ENCODE results near the gene AQP10.

AQP10 gene

DNA sequence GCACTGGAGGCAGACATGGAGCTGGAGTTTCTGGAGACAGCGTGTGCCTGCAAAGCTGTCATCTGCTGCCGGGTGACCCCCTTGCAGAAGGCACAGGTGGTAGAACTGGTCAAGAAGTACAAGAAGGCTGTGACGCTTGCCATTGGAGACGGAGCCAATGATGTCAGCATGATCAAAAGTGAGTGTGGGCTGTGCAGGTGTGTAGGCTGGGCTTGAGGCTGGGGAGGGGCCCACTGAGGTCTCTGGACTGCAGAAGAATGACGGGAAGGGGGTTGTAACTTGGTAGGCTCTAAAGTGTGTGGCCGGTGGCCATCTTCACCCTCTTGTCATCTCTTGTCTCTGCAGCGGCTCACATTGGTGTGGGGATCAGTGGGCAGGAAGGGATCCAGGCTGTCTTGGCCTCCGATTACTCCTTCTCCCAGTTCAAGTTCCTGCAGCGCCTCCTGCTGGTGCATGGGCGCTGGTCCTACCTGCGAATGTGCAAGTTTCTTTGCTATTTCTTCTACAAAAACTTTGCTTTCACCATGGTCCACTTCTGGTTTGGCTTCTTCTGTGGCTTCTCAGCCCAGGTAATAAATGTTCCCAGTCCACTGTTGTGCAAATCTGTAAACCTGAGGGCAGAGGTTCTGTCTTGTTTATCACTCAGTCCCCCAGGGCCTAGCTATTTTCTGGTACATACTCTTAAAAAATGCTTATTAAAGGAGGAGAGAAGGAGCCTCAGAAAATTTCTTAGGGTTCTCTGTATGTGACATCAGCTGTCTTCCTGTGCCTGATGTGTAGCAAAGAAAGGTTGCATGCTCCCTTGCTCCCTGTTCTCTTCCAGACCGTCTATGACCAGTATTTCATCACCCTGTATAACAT lies 24.3 kb downstream of the AQP10 start:
- H3K27me3 Mint-ChIP-seq (ENCODE audit: low read depth) = no peaks in the 10 kb centered on the region
- H3K4me1 Mint-ChIP-seq (ENCODE audit: low read depth) = peaks cover 47% of the 10 kb centered on the region
- no peak for DNase-seq (ENCODE audit: low spot score)
- H3K4me3 Mint-ChIP-seq = peak overlapping the region; percentile 77
- peaks cover 86% of the 10 kb centered on the region for H3K36me3 Mint-ChIP-seq (ENCODE audit: low read depth)
- H3K27ac Mint-ChIP-seq = peak overlapping the region; percentile 67
- H3K9me3 Mint-ChIP-seq = no peaks in the 10 kb centered on the region

GRCh38 chr1:154346276-154346917 lies 25.5 kb downstream of the AQP10 start:
- peaks cover 44% of the 10 kb centered on the region for H3K4me1 Mint-ChIP-seq (ENCODE audit: low read depth)
- H3K36me3 Mint-ChIP-seq (ENCODE audit: low read depth) = peaks cover 77% of the 10 kb centered on the region
- no peaks in the 10 kb centered on the region for H3K27me3 Mint-ChIP-seq (ENCODE audit: low read depth)
- no peak overlapping the region for H3K27ac Mint-ChIP-seq
- no peak overlapping the region for H3K4me3 Mint-ChIP-seq
- no peaks in the 10 kb centered on the region for H3K9me3 Mint-ChIP-seq
- DNase-seq (ENCODE audit: low spot score) = no peak

- H3K27ac Mint-ChIP-seq = no peak overlapping the region
Measured at GRCh38 chr1:154347961-154348360, 27.1 kb downstream of the AQP10 start.

DNA sequence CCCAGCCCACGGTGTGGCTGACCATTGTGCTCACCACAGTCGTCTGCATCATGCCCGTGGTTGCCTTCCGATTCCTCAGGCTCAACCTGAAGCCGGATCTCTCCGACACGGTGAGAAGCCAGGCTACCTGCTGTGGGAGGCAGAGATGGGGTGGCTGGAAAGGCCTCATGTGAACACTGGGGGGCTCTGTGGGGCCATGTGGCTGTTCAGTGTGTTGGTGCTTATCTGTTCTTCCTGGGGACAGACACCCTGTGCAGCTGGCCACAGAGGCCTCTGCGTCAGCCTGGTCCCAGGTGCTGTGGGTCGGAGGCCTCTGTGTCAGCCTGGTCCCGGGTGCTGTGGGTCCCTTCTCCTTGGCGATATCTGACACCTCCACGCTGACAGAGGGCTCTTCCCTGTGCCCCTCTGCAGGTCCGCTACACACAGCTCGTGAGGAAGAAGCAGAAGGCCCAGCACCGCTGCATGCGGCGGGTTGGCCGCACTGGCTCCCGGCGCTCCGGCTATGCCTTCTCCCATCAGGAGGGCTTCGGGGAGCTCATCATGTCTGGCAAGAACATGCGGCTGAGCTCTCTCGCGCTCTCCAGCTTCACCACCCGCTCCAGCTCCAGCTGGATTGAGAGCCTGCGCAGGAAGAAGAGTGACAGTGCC lies 27.7 kb downstream of the AQP10 start:
- no peaks in the 10 kb centered on the region for H3K27me3 Mint-ChIP-seq (ENCODE audit: low read depth)
- DNase-seq (ENCODE audit: low spot score) = no peak
- H3K4me1 Mint-ChIP-seq (ENCODE audit: low read depth) = peaks cover 40% of the 10 kb centered on the region
- H3K4me3 Mint-ChIP-seq = no peak overlapping the region
- peaks cover 64% of the 10 kb centered on the region for H3K36me3 Mint-ChIP-seq (ENCODE audit: low read depth)
- H3K27ac Mint-ChIP-seq = no peak overlapping the region
- H3K9me3 Mint-ChIP-seq = no peaks in the 10 kb centered on the region

More at GRCh38 chr1:154347961-154348360, 27.1 kb downstream of the AQP10 start:
- Mint-ChIP-seq H3K4me1 (ENCODE audit: low read depth) (peaks cover 40% of the 10 kb centered on the region), H3K36me3 (ENCODE audit: low read depth) (peaks cover 70% of the 10 kb centered on the region), H3K27me3 (ENCODE audit: low read depth) (no peaks in the 10 kb centered on the region), H3K4me3 (no peak overlapping the region), H3K9me3 (no peaks in the 10 kb centered on the region)
- DNase-seq (ENCODE audit: low spot score) = no peak

- no peak for DNase-seq (ENCODE audit: low spot score)
- Mint-ChIP-seq H3K4me3 (no peak overlapping the region), H3K36me3 (ENCODE audit: low read depth) (peaks cover 59% of the 10 kb centered on the region), H3K27me3 (ENCODE audit: low read depth) (no peaks in the 10 kb centered on the region), H3K9me3 (no peaks in the 10 kb centered on the region), H3K27ac (no peak overlapping the region), H3K4me1 (ENCODE audit: low read depth) (peaks cover 40% of the 10 kb centered on the region)
Measured at GRCh38 chr1:154349121-154349520, 28.2 kb downstream of the AQP10 start.

GRCh38 chr1:154350383-154350782 lies 29.5 kb downstream of the AQP10 start:
- Mint-ChIP-seq H3K27ac (no peak overlapping the region), H3K4me1 (ENCODE audit: low read depth) (peaks cover 33% of the 10 kb centered on the region), H3K27me3 (ENCODE audit: low read depth) (no peaks in the 10 kb centered on the region)

DNA sequence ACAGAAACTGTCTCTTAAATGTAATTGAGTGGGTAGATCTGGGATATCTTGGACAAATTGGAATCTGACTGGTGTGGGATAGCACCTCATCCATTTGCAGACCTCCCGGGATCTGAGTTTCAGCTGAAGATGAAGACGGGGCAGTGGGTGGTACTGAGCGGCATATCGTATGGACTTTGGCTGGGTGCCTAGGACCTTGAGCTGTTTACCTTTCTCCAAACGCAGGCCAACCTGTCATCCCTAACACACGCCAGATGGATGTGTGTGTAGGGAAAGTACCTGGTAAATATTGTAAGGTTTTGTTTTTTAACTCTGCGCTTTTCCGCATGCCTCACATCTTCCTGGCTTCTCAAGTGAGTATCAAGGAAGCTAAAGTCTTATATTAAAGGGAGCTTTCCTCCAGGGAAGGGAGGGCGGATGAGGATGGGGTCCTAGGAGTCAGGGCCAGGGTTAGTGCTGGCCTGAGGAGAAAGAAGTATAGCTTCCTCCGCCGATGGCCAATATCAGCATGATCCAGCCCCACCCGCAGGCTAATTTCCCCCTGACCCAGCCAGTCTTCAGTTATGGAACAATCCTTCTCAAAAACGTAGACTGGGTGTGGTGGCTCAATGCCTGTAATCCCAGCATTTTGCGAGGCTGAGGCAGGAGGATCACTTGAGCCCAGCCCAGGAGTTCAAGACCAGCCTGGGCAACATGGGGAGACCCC lies 30.6 kb downstream of the AQP10 start:
- peaks cover 28% of the 10 kb centered on the region for H3K4me1 Mint-ChIP-seq (ENCODE audit: low read depth)
- no peak for DNase-seq (ENCODE audit: low spot score)
- no peaks in the 10 kb centered on the region for H3K9me3 Mint-ChIP-seq
- peak overlapping the region; percentile 21 for H3K4me3 Mint-ChIP-seq
- H3K27me3 Mint-ChIP-seq (ENCODE audit: low read depth) = no peaks in the 10 kb centered on the region
- peak overlapping the region; percentile 9 for H3K27ac Mint-ChIP-seq
- H3K36me3 Mint-ChIP-seq (ENCODE audit: low read depth) = peaks cover 40% of the 10 kb centered on the region

More at GRCh38 chr1:154350383-154350782, 29.5 kb downstream of the AQP10 start:
- no peak overlapping the region for H3K4me3 Mint-ChIP-seq
- H3K9me3 Mint-ChIP-seq = no peaks in the 10 kb centered on the region
- no peak for DNase-seq (ENCODE audit: low spot score)
- H3K36me3 Mint-ChIP-seq (ENCODE audit: low read depth) = peaks cover 47% of the 10 kb centered on the region

DNA sequence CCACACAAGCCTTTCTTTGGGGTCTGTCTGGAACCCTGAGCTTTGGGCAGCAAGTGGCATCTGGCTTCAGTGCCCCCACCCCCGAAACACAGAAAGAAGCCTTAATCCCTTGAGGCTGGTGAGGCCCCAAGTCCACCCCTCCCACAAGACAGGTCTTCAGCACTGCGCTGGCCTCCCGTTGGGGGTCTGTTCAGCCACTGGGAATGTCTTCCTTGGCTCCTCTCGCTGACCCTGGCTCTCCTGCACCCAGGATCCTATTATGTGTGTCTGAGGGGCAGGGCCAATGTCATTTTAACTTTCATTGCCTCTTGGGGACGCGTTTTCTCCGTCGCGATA lies 31.3 kb downstream of the AQP10 start:
- Mint-ChIP-seq H3K27me3 (ENCODE audit: low read depth) (no peaks in the 10 kb centered on the region), H3K4me1 (ENCODE audit: low read depth) (peaks cover 27% of the 10 kb centered on the region), H3K27ac (peak overlapping the region; percentile 85)

GRCh38 chr1:154352581-154353459 lies 31.9 kb downstream of the AQP10 start:
- DNase-seq (ENCODE audit: low spot score) = peak; percentile 49
- Mint-ChIP-seq H3K9me3 (no peaks in the 10 kb centered on the region), H3K4me1 (ENCODE audit: low read depth) (peaks cover 27% of the 10 kb centered on the region), H3K4me3 (peak overlapping the region; percentile 76), H3K36me3 (ENCODE audit: low read depth) (peaks cover 32% of the 10 kb centered on the region), H3K27me3 (ENCODE audit: low read depth) (no peaks in the 10 kb centered on the region), H3K27ac (peak overlapping the region; percentile 85)

More for the DNA sequence above, 31.3 kb downstream of the AQP10 start:
- H3K36me3 Mint-ChIP-seq (ENCODE audit: low read depth) = peaks cover 36% of the 10 kb centered on the region
- peak overlapping the region; percentile 76 for H3K4me3 Mint-ChIP-seq
- no peaks in the 10 kb centered on the region for H3K9me3 Mint-ChIP-seq
- DNase-seq (ENCODE audit: low spot score) = no peak

DNA sequence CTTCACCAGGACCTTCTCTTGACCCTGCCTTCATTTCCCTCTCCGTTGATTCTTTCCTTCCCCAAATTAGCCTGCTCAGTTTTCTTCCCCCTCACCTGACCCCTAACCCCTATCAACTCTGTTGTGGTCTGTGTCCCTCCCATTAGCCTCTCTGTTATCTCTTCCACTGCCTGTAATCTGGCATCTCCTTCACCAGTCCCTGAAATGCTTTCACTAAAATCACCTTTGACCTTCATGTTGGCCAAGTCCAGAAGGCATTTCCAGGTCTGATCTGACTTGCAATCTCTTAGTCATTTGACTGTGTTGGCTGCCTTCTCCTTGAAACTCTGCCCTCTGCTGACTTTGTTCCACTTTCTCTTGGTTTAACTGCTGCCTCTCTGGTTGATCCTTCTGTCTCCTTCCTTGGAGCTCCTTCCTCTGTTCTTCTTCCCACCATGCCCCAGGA lies 32.6 kb downstream of the AQP10 start:
- Mint-ChIP-seq H3K36me3 (ENCODE audit: low read depth) (peaks cover 26% of the 10 kb centered on the region), H3K9me3 (no peaks in the 10 kb centered on the region), H3K4me3 (peak overlapping the region; percentile 76), H3K27me3 (ENCODE audit: low read depth) (no peaks in the 10 kb centered on the region), H3K4me1 (ENCODE audit: low read depth) (peaks cover 25% of the 10 kb centered on the region), H3K27ac (peak overlapping the region; percentile 85)
- peak; percentile 48 for DNase-seq (ENCODE audit: low spot score)

DNA sequence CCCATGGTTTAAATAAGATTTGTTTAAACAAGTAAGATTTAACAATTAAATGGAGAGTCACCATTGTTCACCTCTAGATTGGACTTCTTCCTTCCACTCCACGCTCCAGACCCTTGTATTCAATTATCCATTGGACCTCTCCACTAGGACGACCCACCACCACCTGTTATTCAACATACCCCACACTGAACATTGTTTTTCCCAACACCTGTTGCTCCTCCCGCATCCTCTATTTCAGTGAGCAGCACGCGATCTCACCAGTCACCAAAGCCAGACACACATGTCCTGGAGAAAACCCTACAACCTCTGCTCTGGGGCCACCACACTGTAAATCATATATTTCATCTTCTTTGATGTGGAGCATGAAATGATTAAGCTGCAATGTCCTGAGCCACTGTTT lies 33.1 kb downstream of the AQP10 start:
- peaks cover 22% of the 10 kb centered on the region for H3K36me3 Mint-ChIP-seq (ENCODE audit: low read depth)
- no peak for DNase-seq (ENCODE audit: low spot score)
- H3K4me1 Mint-ChIP-seq (ENCODE audit: low read depth) = peaks cover 25% of the 10 kb centered on the region
- H3K4me3 Mint-ChIP-seq = peak overlapping the region; percentile 76
- H3K27me3 Mint-ChIP-seq (ENCODE audit: low read depth) = no peaks in the 10 kb centered on the region
- H3K27ac Mint-ChIP-seq = peak overlapping the region; percentile 85
- no peaks in the 10 kb centered on the region for H3K9me3 Mint-ChIP-seq

- DNase-seq (ENCODE audit: low spot score) = no peak
- peaks cover 9% of the 10 kb centered on the region for H3K4me1 Mint-ChIP-seq (ENCODE audit: low read depth)
- H3K27ac Mint-ChIP-seq = no peak overlapping the region
- peaks cover 10% of the 10 kb centered on the region for H3K9me3 Mint-ChIP-seq
- H3K36me3 Mint-ChIP-seq (ENCODE audit: low read depth) = no peaks in the 10 kb centered on the region
- no peak overlapping the region for H3K4me3 Mint-ChIP-seq
- H3K27me3 Mint-ChIP-seq (ENCODE audit: low read depth) = peaks cover 2% of the 10 kb centered on the region
Measured at GRCh38 chr1:154358519-154358918, 37.6 kb downstream of the AQP10 start.

DNA sequence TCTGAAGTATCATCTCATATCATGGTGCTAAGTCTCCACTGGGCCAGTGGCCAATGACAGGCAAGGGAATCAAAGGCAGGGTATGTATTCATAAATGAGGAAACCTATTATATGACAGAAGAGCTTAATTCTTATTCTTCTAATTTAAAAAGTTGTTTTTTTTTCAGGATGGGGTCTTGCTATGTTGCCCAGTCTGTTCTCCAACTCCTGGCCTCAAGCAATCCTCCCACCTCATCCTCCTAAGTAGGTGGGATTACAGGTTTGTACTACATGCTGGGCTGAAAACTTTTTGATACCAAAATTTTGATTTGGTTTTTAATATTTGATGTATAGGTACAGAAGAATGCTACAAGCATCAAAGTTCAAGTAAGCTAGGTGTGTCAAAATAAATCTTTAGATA lies 39.4 kb downstream of the AQP10 start:
- peaks cover 10% of the 10 kb centered on the region for H3K9me3 Mint-ChIP-seq
- peaks cover 2% of the 10 kb centered on the region for H3K27me3 Mint-ChIP-seq (ENCODE audit: low read depth)
- no peak overlapping the region for H3K4me3 Mint-ChIP-seq
- no peak overlapping the region for H3K27ac Mint-ChIP-seq
- no peaks in the 10 kb centered on the region for H3K36me3 Mint-ChIP-seq (ENCODE audit: low read depth)
- DNase-seq (ENCODE audit: low spot score) = no peak
- no peaks in the 10 kb centered on the region for H3K4me1 Mint-ChIP-seq (ENCODE audit: low read depth)
